HepG2 (cell line): ENCODE results near the gene MAP1LC3A. TPM values are rescaled to one million over a fixed set of nuclear protein-coding genes. Genes with fewer than 3 reads are reported as not detected.

Experiments used
- ELF1 ChIP-seq: sonication (generic); formaldehyde crosslinking; IDR thresholded peaks from 2 replicates; pipeline ENCODE4 v1.4.0; 2020; ENCODE audit warnings: missing genetic modification reagents
- ELF3 ChIP-seq: IDR thresholded peaks from 2 replicates; pipeline ENCODE4 v1.6.1; 2016; ENCODE audit warnings: missing genetic modification reagents, missing compliant biosample characterization
- FOXK2 ChIP-seq: fragments of 450-650 bp; IDR thresholded peaks from 2 replicates; pipeline ENCODE4 v1.6.1; 2016
- GABPB1 ChIP-seq: IDR thresholded peaks from 2 replicates; pipeline ENCODE4 v1.6.1; 2016; ENCODE audit warnings: mild to moderate bottlenecking, missing genetic modification reagents, moderate library complexity, missing compliant biosample characterization
- GPN1 ChIP-seq: sonication (generic); formaldehyde crosslinking; IDR thresholded peaks from 2 replicates; pipeline ENCODE4 v1.5.1; 2020; ENCODE audit warnings: missing genetic modification reagents, borderline replicate concordance
- HNRNPL ChIP-seq: fragments of 200-400 bp; formaldehyde crosslinking; IDR thresholded peaks from 2 replicates; pipeline ENCODE4 v1.6.1; 2017; ENCODE audit warnings: mild to moderate bottlenecking, low read depth, low read length
- NR2F1 ChIP-seq, 2 experiments: fragments of 450-650 bp in 1 of 2; formaldehyde crosslinking in 1 of 2; IDR thresholded peaks; 2 replicates each; pipeline versions ENCODE4 v1.5.0 to v1.6.1; 2016 to 2020; ENCODE audit warnings: mild to moderate bottlenecking in 1 of 2, missing compliant biosample characterization in 1 of 2, missing genetic modification reagents in 1 of 2, moderate library complexity in 1 of 2
- REPIN1 ChIP-seq: sonication (generic); formaldehyde crosslinking; IDR thresholded peaks from 2 replicates; pipeline ENCODE4 v1.8.0; 2022; ENCODE audit warnings: missing genetic modification reagents, low read depth, mild to moderate bottlenecking, borderline replicate concordance
- RERE ChIP-seq: IDR thresholded peaks from 2 replicates; pipeline ENCODE4 v1.6.1; 2016; ENCODE audit warnings: low read depth, missing genetic modification reagents, missing compliant biosample characterization
- RNF2 ChIP-seq: fragments of 450-650 bp; conservative IDR thresholded peaks from 2 replicates; pipeline ENCODE4 v1.6.1; 2016; ENCODE audit warnings: low read depth
- SALL2 ChIP-seq: sonication (generic); formaldehyde crosslinking; IDR thresholded peaks from 2 replicates; pipeline ENCODE4 v1.8.1; 2023; ENCODE audit warnings: mild to moderate bottlenecking, missing genetic modification reagents, inconsistent platforms
- ZBTB46 ChIP-seq: sonication (generic); formaldehyde crosslinking; IDR thresholded peaks from 2 replicates; pipeline ENCODE4 v1.4.0; 2020; ENCODE audit warnings: mild to moderate bottlenecking, missing genetic modification reagents, borderline replicate concordance
- ZFP1 ChIP-seq: IDR thresholded peaks from 2 replicates; pipeline ENCODE4 v1.6.1; 2016
- ZNF460 ChIP-seq: sonication (generic); formaldehyde crosslinking; IDR thresholded peaks from 2 replicates; pipeline ENCODE4 v1.5.1; 2020; ENCODE audit warnings: missing genetic modification reagents, mild to moderate bottlenecking, borderline replicate concordance
- ZNF530 ChIP-seq: sonication (generic); formaldehyde crosslinking; IDR thresholded peaks from 2 replicates; pipeline ENCODE4 v1.5.0; 2020; ENCODE audit warnings: low read depth, mild to moderate bottlenecking, missing genetic modification reagents
- ZNF556 ChIP-seq: sonication (generic); formaldehyde crosslinking; IDR thresholded peaks from 2 replicates; pipeline ENCODE4 v1.4.0; 2020; ENCODE audit warnings: mild to moderate bottlenecking, missing genetic modification reagents, borderline replicate concordance
- ZNF776 ChIP-seq: sonication (generic); formaldehyde crosslinking; IDR thresholded peaks from 2 replicates; pipeline ENCODE4 v1.4.0; 2020; ENCODE audit warnings: mild to moderate bottlenecking, missing genetic modification reagents
- ZNF816 ChIP-seq: sonication (generic); formaldehyde crosslinking; IDR thresholded peaks from 2 replicates; pipeline ENCODE4 v1.8.0; 2022; ENCODE audit warnings: missing genetic modification reagents, mild to moderate bottlenecking, borderline replicate concordance
- ZXDC ChIP-seq: sonication (generic); formaldehyde crosslinking; IDR thresholded peaks from 2 replicates; pipeline ENCODE4 v1.5.0; 2020; ENCODE audit warnings: mild to moderate bottlenecking, missing genetic modification reagents
- polyA plus RNA-seq, 8 experiments: library from polyadenylated mRNA; depleted of rRNA in 3 of 8; stranded (reverse) in 7 of 8; unstranded in 1 of 8; fragments of >200 nt; fragmentation: Illumina TruSeq in 4 of 8; extraction: Trizol in 4 of 8; gene quantifications; 2 replicates each; pipeline versions ENCODE4 v1.2.1 to v1.2.3, GENCODE V29; 2011 to 2016; ENCODE audit warnings: low read depth in 4 of 8, missing spikeins in 1 of 8, mixed read lengths in 1 of 8; ENCODE audit not compliant: insufficient read depth in 1 of 8
- total RNA-seq, 5 experiments: library from RNA; depleted of rRNA; stranded (reverse); fragments of >200 nt; fragmentation: Illumina TruSeq; extraction: Trizol; gene quantifications; 2 replicates each; pipeline ENCODE4 v1.2.3, GENCODE V29; 2016; ENCODE audit warnings: low read depth in 1 of 5
- TF ChIP-seq, protein P1 (sequence below): sonication (generic); formaldehyde crosslinking; IDR thresholded peaks from 2 replicates; pipeline ENCODE4 v1.8.1; 2023; ENCODE audit warnings: mild to moderate bottlenecking, missing genetic modification reagents

The MAP1LC3A gene
- total and polyA plus RNA-seq, 2 of the 13 experiments (the other 11 are each of a cell fraction or from before 2014, with no cell fraction given): not detected

GRCh38 chr20:34604980-34605788, 46.7 kb downstream of the MAP1LC3A start (continued):
- TF ChIP-seq RERE: no peak
- no peak for TF ChIP-seq FOXK2
- no peak for TF ChIP-seq ZBTB46 (CRISPR knock-in tag)
- TF ChIP-seq ZNF816 (CRISPR knock-in tag): no peak
- TF ChIP-seq ZNF776 (CRISPR knock-in tag): no peak
- TF ChIP-seq NR2F1 (CRISPR knock-in tag; IDR thresholded peaks at IDR 0.05): no peak
- no peak for TF ChIP-seq SALL2 (CRISPR knock-in tag)
- TF ChIP-seq ZXDC: no peak
- TF ChIP-seq HNRNPL: no peak
- peak; percentile 87 for TF ChIP-seq ELF3 (CRISPR knock-in tag)
- no peak for TF ChIP-seq ZNF460 (CRISPR knock-in tag)
- no peak for TF ChIP-seq ZNF530 (CRISPR knock-in tag)
- TF ChIP-seq ELF1: no peak
- TF ChIP-seq GPN1 (CRISPR knock-in tag): no peak
- TF ChIP-seq REPIN1: no peak
- TF ChIP-seq GABPB1 (CRISPR knock-in tag): no peak
- TF ChIP-seq ZNF556 (CRISPR knock-in tag): no peak
- TF ChIP-seq, protein P1, sequence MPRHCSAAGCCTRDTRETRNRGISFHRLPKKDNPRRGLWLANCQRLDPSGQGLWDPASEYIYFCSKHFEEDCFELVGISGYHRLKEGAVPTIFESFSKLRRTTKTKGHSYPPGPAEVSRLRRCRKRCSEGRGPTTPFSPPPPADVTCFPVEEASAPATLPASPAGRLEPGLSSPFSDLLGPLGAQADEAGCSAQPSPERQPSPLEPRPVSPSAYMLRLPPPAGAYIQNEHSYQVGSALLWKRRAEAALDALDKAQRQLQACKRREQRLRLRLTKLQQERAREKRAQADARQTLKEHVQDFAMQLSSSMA (CRISPR knock-in tag): no peak
- TF ChIP-seq RNF2: no peak
- TF ChIP-seq ZFP1 (CRISPR knock-in tag): no peak
